Muscle of leg (tissue), 11 donors: Measurements from ENCODE around the gene USP12. TPM values are rescaled to one million over a fixed set of nuclear protein-coding genes. Genes with fewer than 3 reads are reported as not detected.
A peak's percentile ranks its signal among the peaks of the same experiment; 100 is the strongest.

Experiments
- DNase-seq: peaks from one replicate; pipeline ENCODE4 v3.0.0; 2013
- H3K27ac ChIP-seq: one replicate; pipeline ENCODE4 v1.5.1; 2013; ENCODE audit warnings: mild to moderate bottlenecking, low read length, control low read depth
- H3K27me3 ChIP-seq: one replicate; pipeline ENCODE4 v1.6.1; 2013; ENCODE audit warnings: low read length; ENCODE audit not compliant: control insufficient read depth, insufficient read depth
- H3K36me3 ChIP-seq: one replicate; pipeline ENCODE4 v1.6.1; 2013; ENCODE audit warnings: low read length; ENCODE audit not compliant: control insufficient read depth, insufficient read depth
- H3K4me1 ChIP-seq: one replicate; pipeline ENCODE4 v1.6.1; 2013; ENCODE audit warnings: low read length; ENCODE audit not compliant: control insufficient read depth, insufficient read depth
- H3K4me3 ChIP-seq: one replicate; pipeline ENCODE4 v1.5.1; 2013; ENCODE audit warnings: low read length, control low read depth
- H3K9me3 ChIP-seq: replicated peaks from 2 replicates; pipeline ENCODE4 v1.6.1; 2013; ENCODE audit warnings: low read depth, low read length; ENCODE audit not compliant: control insufficient read depth
- WGBS: methylation state at CpG from one replicate; pipeline ENCODE4 v1.1.5; 2013; ENCODE audit warnings: missing lambda C conversion rate; ENCODE audit not compliant: insufficient coverage; 5-methylcytosine and 5-hydroxymethylcytosine counted together
- polyA plus RNA-seq, 8 donors: library from polyadenylated mRNA; unstranded; fragments of 120-200 nt; gene quantifications; one replicate each; pipeline versions ENCODE4 v1.2.1 to v1.2.3, GENCODE V29; 2013; ENCODE audit warnings: inconsistent platforms in 1 of 8, low replicate concordance in 1 of 8; ENCODE audit not compliant: insufficient read length in 8 of 8, insufficient read depth in 1 of 8
- total RNA-seq: library from RNA; stranded (reverse); fragments of 120-200 nt; gene quantifications from one replicate; pipeline ENCODE4 v1.2.4, GENCODE V29; 2013

The USP12 gene
- total and polyA plus RNA-seq, 9 donors = 17.6 to 24.4 (median 20.9) TPM

- no peaks in the 10 kb centered on the region for H3K9me3 ChIP-seq
- 93% methylated on average over 4 of the region's 4 CpGs for WGBS
- peaks cover under 1% of the 10 kb centered on the region for H3K27me3 ChIP-seq
- peaks cover 17% of the 10 kb centered on the region for H3K4me1 ChIP-seq
- no peak overlapping the region for H3K4me3 ChIP-seq
- DNase-seq = no peak
- H3K36me3 ChIP-seq = no peaks in the 10 kb centered on the region
- no peak overlapping the region for H3K27ac ChIP-seq
These were observed 130.8 kb downstream of the USP12 start for GRCh38 chr13:27040826-27041108.

- H3K27me3 ChIP-seq = peaks cover 4% of the 10 kb centered on the region
- no peak for DNase-seq
- WGBS = 87% methylated on average over 3 of the region's 9 CpGs
- H3K4me3 ChIP-seq = no peak overlapping the region
- H3K9me3 ChIP-seq = no peaks in the 10 kb centered on the region
- H3K4me1 ChIP-seq = peaks cover 23% of the 10 kb centered on the region
- no peak overlapping the region for H3K27ac ChIP-seq
- H3K36me3 ChIP-seq = no peaks in the 10 kb centered on the region
These were observed 132.4 kb downstream of the USP12 start for GRCh38 chr13:27039171-27039701.

- no peaks in the 10 kb centered on the region for H3K9me3 ChIP-seq
- no peaks in the 10 kb centered on the region for H3K36me3 ChIP-seq
- no CpG with 5 or more reads among the region's 5 CpGs for WGBS
- DNase-seq = peak; percentile 27
- peaks cover 4% of the 10 kb centered on the region for H3K27me3 ChIP-seq
- no peak overlapping the region for H3K4me3 ChIP-seq
- H3K27ac ChIP-seq = no peak overlapping the region
- H3K4me1 ChIP-seq = peaks cover 23% of the 10 kb centered on the region
These were observed 133.3 kb downstream of the USP12 start for GRCh38 chr13:27038323-27038722.

- Histone ChIP-seq H3K9me3 (no peaks in the 10 kb centered on the region), H3K27me3 (peaks cover 4% of the 10 kb centered on the region), H3K36me3 (no peaks in the 10 kb centered on the region), H3K4me1 (peaks cover 23% of the 10 kb centered on the region), H3K27ac (no peak overlapping the region), H3K4me3 (no peak overlapping the region)
- DNase-seq = no peak
- WGBS = 69% methylated on average over 2 of the region's 5 CpGs
These were observed 134.0 kb downstream of the USP12 start for GRCh38 chr13:27037571-27037970.

- DNase-seq = no peak
- Histone ChIP-seq H3K4me3 (no peak overlapping the region), H3K36me3 (no peaks in the 10 kb centered on the region), H3K27me3 (peaks cover 4% of the 10 kb centered on the region), H3K27ac (no peak overlapping the region), H3K4me1 (peaks cover 23% of the 10 kb centered on the region), H3K9me3 (no peaks in the 10 kb centered on the region)
- WGBS = no CpG with 5 or more reads among the region's 4 CpGs
These were observed 134.4 kb downstream of the USP12 start for GRCh38 chr13:27037171-27037570.

GRCh38 chr13:27036236-27036981 lies 135.2 kb downstream of the USP12 start:
- H3K4me1 ChIP-seq = peaks cover 23% of the 10 kb centered on the region
- no peak overlapping the region for H3K4me3 ChIP-seq
- 59% methylated on average over 7 of the region's 8 CpGs for WGBS
- H3K36me3 ChIP-seq = no peaks in the 10 kb centered on the region
- DNase-seq = no peak
- no peak overlapping the region for H3K27ac ChIP-seq
- H3K9me3 ChIP-seq = no peaks in the 10 kb centered on the region
- H3K27me3 ChIP-seq = peaks cover 4% of the 10 kb centered on the region

GRCh38 chr13:27035892-27036235 lies 135.7 kb downstream of the USP12 start:
- Histone ChIP-seq H3K27ac (no peak overlapping the region), H3K27me3 (peaks cover 4% of the 10 kb centered on the region), H3K9me3 (no peaks in the 10 kb centered on the region), H3K36me3 (no peaks in the 10 kb centered on the region), H3K4me1 (peaks cover 23% of the 10 kb centered on the region), H3K4me3 (no peak overlapping the region)
- no peak for DNase-seq
- 90% methylated on average over 10 of the region's 11 CpGs for WGBS

GRCh38 chr13:27034678-27035111 lies 136.9 kb downstream of the USP12 start:
- H3K9me3 ChIP-seq = no peaks in the 10 kb centered on the region
- H3K27me3 ChIP-seq = peaks cover 4% of the 10 kb centered on the region
- no peak overlapping the region for H3K4me3 ChIP-seq
- DNase-seq = no peak
- H3K4me1 ChIP-seq = peaks cover 23% of the 10 kb centered on the region
- H3K36me3 ChIP-seq = no peaks in the 10 kb centered on the region
- 29% methylated on average over 16 of the region's 18 CpGs for WGBS
- no peak overlapping the region for H3K27ac ChIP-seq

GRCh38 chr13:27028683-27029480 lies 142.7 kb downstream of the USP12 start:
- Histone ChIP-seq H3K9me3 (no peaks in the 10 kb centered on the region), H3K27ac (no peak overlapping the region), H3K36me3 (no peaks in the 10 kb centered on the region), H3K27me3 (no peaks in the 10 kb centered on the region), H3K4me1 (peaks cover 13% of the 10 kb centered on the region), H3K4me3 (no peak overlapping the region)
- 75% methylated on average over 1 of the region's 8 CpGs for whole genome bisulfite sequencing
- no peak for DNase-seq

GRCh38 chr13:27027086-27027667 lies 144.4 kb downstream of the USP12 start:
- H3K27me3 ChIP-seq = no peaks in the 10 kb centered on the region
- DNase-seq = no peak
- no peaks in the 10 kb centered on the region for H3K9me3 ChIP-seq
- H3K36me3 ChIP-seq = no peaks in the 10 kb centered on the region
- peaks cover 13% of the 10 kb centered on the region for H3K4me1 ChIP-seq
- 94% methylated on average over 2 of the region's 3 CpGs for WGBS
- no peak overlapping the region for H3K4me3 ChIP-seq
- H3K27ac ChIP-seq = no peak overlapping the region
